ENCODE measurements around the gene ADAMTSL1. TPM values are rescaled to one million over a fixed set of nuclear protein-coding genes. Genes with fewer than 3 reads are reported as not detected.

The ADAMTSL1 gene
- total and polyA plus RNA-seq, 9 donors = 1.2 to 20.0 (median 6.1) TPM

- H3K4me1 ChIP-seq (ENCODE audit: insufficient read depth) = peaks cover 2% of the 10 kb centered on the region
- intact Hi-C loops (cut with DNase I) = loop anchor here in 1 of 4 donors (5.0 kb wide), 1 partner anchor 1197 kb away; no protein-coding TSS in a partner anchor
- no peaks in the 10 kb centered on the region for H3K36me3 ChIP-seq
- no peaks in the 10 kb centered on the region for H3K27me3 ChIP-seq
- no peak for DNase-seq
- no peak overlapping the region for H3K4me3 ChIP-seq
- no peaks in the 10 kb centered on the region for H3K9me3 ChIP-seq
- no peak for TF ChIP-seq CTCF (IDR thresholded peaks at IDR 0.05)
- no peak for TF ChIP-seq POLR2A (IDR thresholded peaks at IDR 0.05)
- TF ChIP-seq EP300 (IDR thresholded peaks at IDR 0.05) = no peak
- WGBS, 3 donors = 88 to 91% (median 89%) methylated on average over 1 of the region's 1 CpG
- no peak overlapping the region for H3K27ac ChIP-seq
Observed at GRCh38 chr9:18629136-18629535, 155.2 kb downstream of the ADAMTSL1 start.

- H3K36me3 ChIP-seq = no peaks in the 10 kb centered on the region
- peaks cover 2% of the 10 kb centered on the region for H3K4me1 ChIP-seq (ENCODE audit: insufficient read depth)
- no peak overlapping the region for H3K4me3 ChIP-seq
- intact Hi-C loops (cut with DNase I) = no loop called here
- H3K9me3 ChIP-seq = no peaks in the 10 kb centered on the region
- DNase-seq = no peak
- WGBS, 3 donors = 74 to 77% (median 76%) methylated on average over 5 of the region's 5 CpGs
- H3K27me3 ChIP-seq = no peaks in the 10 kb centered on the region
- H3K27ac ChIP-seq = no peak overlapping the region
- TF ChIP-seq CTCF (IDR thresholded peaks at IDR 0.05) (no peak), EP300 (IDR thresholded peaks at IDR 0.05) (no peak), POLR2A (IDR thresholded peaks at IDR 0.05) (no peak)
Observed at GRCh38 chr9:18632632-18633403, 158.9 kb downstream of the ADAMTSL1 start.

- DNase-seq = no peak
- Histone ChIP-seq H3K9me3 (no peaks in the 10 kb centered on the region), H3K4me3 (no peak overlapping the region), H3K4me1 (ENCODE audit: insufficient read depth) (peaks cover 2% of the 10 kb centered on the region), H3K36me3 (no peaks in the 10 kb centered on the region), H3K27me3 (no peaks in the 10 kb centered on the region), H3K27ac (no peak overlapping the region)
- no peak for TF ChIP-seq CTCF (IDR thresholded peaks at IDR 0.05)
- TF ChIP-seq EP300 (IDR thresholded peaks at IDR 0.05) = no peak
- no peak for TF ChIP-seq POLR2A (IDR thresholded peaks at IDR 0.05)
- intact Hi-C loops (cut with DNase I) = no loop called here
- 25 to 40% (median 35%) methylated on average over 2 of the region's 2 CpGs for WGBS, 3 donors
Observed at GRCh38 chr9:18636781-18637180, 162.8 kb downstream of the ADAMTSL1 start.

- Histone ChIP-seq H3K36me3 (no peaks in the 10 kb centered on the region), H3K4me1 (ENCODE audit: insufficient read depth) (no peaks in the 10 kb centered on the region), H3K4me3 (no peak overlapping the region), H3K9me3 (no peaks in the 10 kb centered on the region), H3K27ac (no peak overlapping the region), H3K27me3 (no peaks in the 10 kb centered on the region)
- no peak for TF ChIP-seq CTCF (IDR thresholded peaks at IDR 0.05)
- WGBS, 3 donors = 78 to 83% (median 82%) methylated on average over 7 of the region's 7 CpGs
- intact Hi-C loops (cut with DNase I) = no loop called here
- no peak for DNase-seq
Observed at GRCh38 chr9:18638371-18639249, 164.7 kb downstream of the ADAMTSL1 start.
